H9 (cell line): ENCODE measurements around the gene SMTNL2. TPM values are rescaled to one million over a fixed set of nuclear protein-coding genes. Genes with fewer than 3 reads are reported as not detected.
"Not testable (repeated sequence)": the region's sequence is repeated elsewhere in the genome, so short reads cannot be mapped to it uniquely, and the experiment has no call there.

Experiments
- DNase-seq: peaks from one replicate; pipeline ENCODE4 v3.0.0-alpha.2; 2017
- H2AFZ ChIP-seq: one replicate; pipeline ENCODE4 v1.6.1; 2013; ENCODE audit warnings: mild to moderate bottlenecking, low read length, control low read depth, moderate library complexity
- H2AK5ac ChIP-seq: 2 replicates; pipeline ENCODE4 v1.6.1; 2013; ENCODE audit warnings: low read length, control low read depth, mixed read lengths; ENCODE audit not compliant: insufficient read length
- H2BK120ac ChIP-seq: one replicate; pipeline ENCODE4 v1.6.1; 2013; ENCODE audit warnings: low read depth, mild to moderate bottlenecking, low read length, control low read depth, inconsistent platforms; ENCODE audit not compliant: poor library complexity, severe bottlenecking
- H2BK12ac ChIP-seq: 2 replicates; pipeline ENCODE4 v1.6.1; 2013; ENCODE audit warnings: low read length, control low read depth, mixed read lengths, low read depth; ENCODE audit not compliant: insufficient read length
- H2BK15ac ChIP-seq: 2 replicates; pipeline ENCODE4 v1.6.1; 2013; ENCODE audit warnings: low read depth, low read length, control low read depth
- H2BK20ac ChIP-seq: one replicate; pipeline ENCODE4 v1.6.1; 2013; ENCODE audit warnings: low read depth, mild to moderate bottlenecking, low read length, control low read depth, inconsistent platforms; ENCODE audit not compliant: poor library complexity, severe bottlenecking
- H2BK5ac ChIP-seq: 2 replicates; pipeline ENCODE4 v1.6.1; 2013; ENCODE audit warnings: low read length, control low read depth, mixed read lengths; ENCODE audit not compliant: insufficient read length
- H3K14ac ChIP-seq: 2 replicates; pipeline ENCODE4 v1.6.1; 2013; ENCODE audit warnings: low read length, control low read depth; ENCODE audit not compliant: insufficient read depth
- H3K18ac ChIP-seq: 2 replicates; pipeline ENCODE4 v1.6.1; 2013; ENCODE audit warnings: low read depth, mild to moderate bottlenecking, mixed read lengths, low read length, control low read depth; ENCODE audit not compliant: insufficient read length
- H3K23ac ChIP-seq: 2 replicates; pipeline ENCODE4 v1.6.1; 2013; ENCODE audit warnings: low read length, control low read depth, mixed read lengths, low read depth; ENCODE audit not compliant: insufficient read length
- H3K23me2 ChIP-seq: 2 replicates; pipeline ENCODE4 v1.6.1; 2013; ENCODE audit warnings: low read depth, mild to moderate bottlenecking, mixed read lengths, low read length, control low read depth; ENCODE audit not compliant: insufficient read length, poor library complexity, severe bottlenecking
- H3K27ac ChIP-seq: 2 replicates; pipeline ENCODE4 v1.5.1; 2013; ENCODE audit warnings: low read length, control low read depth, mixed read lengths, low read depth; ENCODE audit not compliant: insufficient read length
- H3K27me3 ChIP-seq: 2 replicates; pipeline ENCODE4 v1.6.1; 2013; ENCODE audit warnings: low read length, control low read depth, inconsistent platforms; ENCODE audit not compliant: insufficient read depth
- H3K4ac ChIP-seq: 2 replicates; pipeline ENCODE4 v1.6.1; 2013; ENCODE audit warnings: low read depth, mild to moderate bottlenecking, control low read depth, inconsistent platforms, low read length, moderate library complexity
- H3K4me1 ChIP-seq: 2 replicates; pipeline ENCODE4 v1.6.1; 2013; ENCODE audit warnings: low read length, control low read depth, inconsistent platforms; ENCODE audit not compliant: insufficient read depth
- H3K4me2 ChIP-seq: 2 replicates; pipeline ENCODE4 v1.6.1; 2013; ENCODE audit warnings: low read length, control low read depth, mixed read lengths; ENCODE audit not compliant: insufficient read length, insufficient read depth
- H3K56ac ChIP-seq: 2 replicates; pipeline ENCODE4 v1.6.1; 2013; ENCODE audit warnings: low read depth, mild to moderate bottlenecking, mixed read lengths, low read length, control low read depth; ENCODE audit not compliant: insufficient read length
- H3K79me1 ChIP-seq: 2 replicates; pipeline ENCODE4 v1.6.1; 2013; ENCODE audit warnings: low read depth, mild to moderate bottlenecking, moderate library complexity, low read length, control low read depth, inconsistent platforms; ENCODE audit not compliant: insufficient read depth, poor library complexity, severe bottlenecking
- H3K79me2 ChIP-seq: 2 replicates; pipeline ENCODE4 v1.6.1; 2013; ENCODE audit warnings: low read length, control low read depth, inconsistent platforms; ENCODE audit not compliant: insufficient read depth
- H3K9ac ChIP-seq: 2 replicates; pipeline ENCODE4 v1.6.1; 2013; ENCODE audit warnings: low read length, control low read depth, mixed read lengths; ENCODE audit not compliant: insufficient read length; ENCODE audit errors: extremely low read depth
- H3K9me3 ChIP-seq: one replicate; pipeline ENCODE4 v1.6.1; 2013; ENCODE audit warnings: low read depth, low read length, inconsistent platforms; ENCODE audit not compliant: control insufficient read depth
- H3T11ph ChIP-seq: one replicate; pipeline ENCODE4 v1.6.1; 2013; ENCODE audit warnings: mild to moderate bottlenecking, low read length, control low read depth, inconsistent platforms
- H4K20me1 ChIP-seq: one replicate; pipeline ENCODE4 v1.6.1; 2013; ENCODE audit not compliant: control insufficient read depth, insufficient read length, insufficient read depth
- H4K5ac ChIP-seq: 2 replicates; pipeline ENCODE4 v1.6.1; 2013; ENCODE audit warnings: low read depth, mild to moderate bottlenecking, mixed read lengths, low read length, control low read depth; ENCODE audit not compliant: insufficient read length
- H4K8ac ChIP-seq: replicated peaks from 2 replicates; pipeline ENCODE4 v1.6.1; 2013; ENCODE audit warnings: low read length, control low read depth, mixed read lengths, low read depth; ENCODE audit not compliant: insufficient read length
- H4K91ac ChIP-seq: 2 replicates; pipeline ENCODE4 v1.6.1; 2013; ENCODE audit warnings: low read depth, mild to moderate bottlenecking, moderate library complexity, mixed read lengths, low read length, control low read depth; ENCODE audit not compliant: insufficient read length
- H3K27ac Mint-ChIP-seq, 3 experiments: 2 replicates in 2 of 3; 3 replicates in 1 of 3; pipeline ENCODE4 v1.8.0; 2020 to 2021; ENCODE audit warnings: mixed read lengths in 3 of 3, mild to moderate bottlenecking in 1 of 3, moderate library complexity in 1 of 3
- H3K27me3 Mint-ChIP-seq: 2 replicates; pipeline ENCODE4 v1.8.0; 2021; ENCODE audit warnings: low read depth, mild to moderate bottlenecking, moderate library complexity, mixed read lengths
- H3K36me3 Mint-ChIP-seq, 3 experiments: 2 replicates in 2 of 3; 3 replicates in 1 of 3; pipeline ENCODE4 v1.8.0; 2020 to 2021; ENCODE audit warnings: low read depth in 3 of 3, mixed read lengths in 3 of 3; ENCODE audit not compliant: insufficient read depth in 1 of 3
- H3K4me1 Mint-ChIP-seq, 2 experiments: 2 replicates each; pipeline ENCODE4 v1.8.0; 2020; ENCODE audit warnings: mixed read lengths in 2 of 2
- H3K4me3 Mint-ChIP-seq, 2 experiments: 2 replicates in 1 of 2; 3 replicates in 1 of 2; pipeline ENCODE4 v1.8.0; 2020 to 2021; ENCODE audit warnings: mild to moderate bottlenecking in 2 of 2, mixed read lengths in 2 of 2, moderate library complexity in 1 of 2
- H3K9me3 Mint-ChIP-seq, 2 experiments: 2 replicates in 1 of 2; 3 replicates in 1 of 2; pipeline ENCODE4 v1.8.0; 2020; ENCODE audit warnings: mild to moderate bottlenecking in 2 of 2, mixed read lengths in 2 of 2, moderate library complexity in 1 of 2
- CTCF ChIP-seq: fragments of 200-600 bp; sonication (generic); conservative IDR thresholded peaks from 3 replicates; pipeline ENCODE4 v1.8.0; 2021; ENCODE audit warnings: antibody characterized with exemption, mild to moderate bottlenecking
- WGBS: extraction: QIAGEN DNeasy Blood & Tissue Kit; methylation state at CpG from one replicate; pipeline ENCODE4 v1.1.7; 2013; ENCODE audit warnings: missing lambda C conversion rate, low lambda C conversion rate, mixed read lengths; ENCODE audit not compliant: insufficient read length; ENCODE audit errors: extremely low coverage; 5-methylcytosine and 5-hydroxymethylcytosine counted together
- total RNA-seq: library from RNA; stranded (reverse); gene quantifications from 2 replicates; pipeline ENCODE4 v1.2.1, GENCODE V29; 2021

The SMTNL2 gene
- total RNA-seq, 1 experiment from 2014 or later, result 0.77 TPM

GRCh38 chr17:4604111-4604644 is 19.8 kb downstream of the SMTNL2 start:
- H4K20me1 ChIP-seq, result no peaks in the 10 kb centered on the region
- H3K14ac ChIP-seq, result no peak overlapping the region
- no peak overlapping the region for H3K23ac ChIP-seq
- no CpG with 5 or more reads among the region's 18 CpGs for WGBS
- no peaks in the 10 kb centered on the region; a peak in 1 of 5 replicates for H3K9me3 Mint-ChIP-seq
- H4K5ac ChIP-seq, result no peak overlapping the region
- H3K27ac ChIP-seq, result no peak overlapping the region
- no peaks in the 10 kb centered on the region for H3K36me3 Mint-ChIP-seq
- peak overlapping the region in 2 of 3 experiments; percentile 31 to 78; a peak in 3 of 7 replicates for H3K27ac Mint-ChIP-seq
- H3K9ac ChIP-seq, result no peak overlapping the region
- H3K4me2 ChIP-seq, result no peak overlapping the region
- H3K9me3 ChIP-seq, result no peaks in the 10 kb centered on the region
- no peak overlapping the region for H2AK5ac ChIP-seq
- no peak for TF ChIP-seq CTCF
- no peak overlapping the region for H3K4ac ChIP-seq
- no peak overlapping the region for H2BK15ac ChIP-seq
- peaks cover 7% of the 10 kb centered on the region for H3K27me3 Mint-ChIP-seq
- H3K4me3 Mint-ChIP-seq, result no peak overlapping the region; a peak in 1 of 5 replicates
- no peaks in the 10 kb centered on the region for H3K23me2 ChIP-seq
- no peaks in the 10 kb centered on the region for H3K79me1 ChIP-seq
- DNase-seq, result no peak
- no peak overlapping the region for H3T11ph ChIP-seq
- H4K8ac ChIP-seq, result no peak overlapping the region
- no peak overlapping the region for H3K18ac ChIP-seq
- H2BK120ac ChIP-seq, result no peak overlapping the region
- H3K4me1 Mint-ChIP-seq, result peaks cover 31 to 49% of the 10 kb centered on the region in 2 experiments
- no peaks in the 10 kb centered on the region for H3K27me3 ChIP-seq
- no peak overlapping the region for H3K56ac ChIP-seq
- H2BK20ac ChIP-seq, result no peak overlapping the region
- H2AFZ ChIP-seq, result no peak overlapping the region
- H2BK5ac ChIP-seq, result no peak overlapping the region
- no peak overlapping the region for H2BK12ac ChIP-seq
- H3K79me2 ChIP-seq, result no peaks in the 10 kb centered on the region
- no peak overlapping the region for H4K91ac ChIP-seq
- H3K4me1 ChIP-seq, result peaks cover 3% of the 10 kb centered on the region; the same call in 1 of the 2 replicates

GRCh38 chr17:4604736-4605135 is 20.4 kb downstream of the SMTNL2 start:
- WGBS, result no CpG with 5 or more reads among the region's 11 CpGs
- H3K4me3 Mint-ChIP-seq, result not testable (repeated sequence)

More at GRCh38 chr17:4604736-4605135, 20.4 kb downstream of the SMTNL2 start:
- not testable (repeated sequence) for H2AK5ac ChIP-seq, H2BK5ac ChIP-seq, H3K36me3 Mint-ChIP-seq, H2BK20ac ChIP-seq, H2BK120ac ChIP-seq, H3K27me3 Mint-ChIP-seq, H3K9me3 Mint-ChIP-seq, H3K27ac Mint-ChIP-seq, H3K18ac ChIP-seq, H3K14ac ChIP-seq, H4K91ac ChIP-seq, H3K23me2 ChIP-seq, DNase-seq, H3K79me1 ChIP-seq, H3K23ac ChIP-seq, H3K9me3 ChIP-seq, H3K27me3 ChIP-seq, H3K4ac ChIP-seq, H3T11ph ChIP-seq, H2AFZ ChIP-seq, H3K9ac ChIP-seq, H4K8ac ChIP-seq, H2BK12ac ChIP-seq, H3K27ac ChIP-seq, H3K4me1 ChIP-seq, H3K4me2 ChIP-seq, H4K5ac ChIP-seq, H4K20me1 ChIP-seq, H3K56ac ChIP-seq, H3K79me2 ChIP-seq, H2BK15ac ChIP-seq
- peaks cover 26 to 43% of the 10 kb centered on the region in 2 experiments for H3K4me1 Mint-ChIP-seq
